Gastroesophageal sphincter (tissue), 4 donors: ENCODE data around the gene SCN1B. TPM values are rescaled to one million over a fixed set of nuclear protein-coding genes. Genes with fewer than 3 reads are reported as not detected.
A peak's percentile ranks its signal among the peaks of the same experiment; 100 is the strongest.

ENCODE experiments used
- ATAC-seq: fragments of 150-250 bp; one replicate; pipeline ENCODE4 v1.9.1; 2016; ENCODE audit warnings: mild to moderate bottlenecking, moderate library complexity
- H3K27ac ChIP-seq, 4 donors: fragments of 200-600 bp; sonication (generic) in 3 of 4; 1 replicate in 3 of 4; 2 replicates in 1 of 4; pipeline ENCODE4 v1.5.1; 2016 to 2019
- H3K27me3 ChIP-seq: fragments of 200-600 bp; sonication (generic); one replicate; pipeline ENCODE4 v1.5.1; 2019
- H3K36me3 ChIP-seq, 2 donors: fragments of 200-600 bp; sonication (generic); one replicate each; pipeline ENCODE4 v1.5.1; 2019; ENCODE audit warnings: control low read depth in 1 of 2
- H3K4me1 ChIP-seq, 3 donors: fragments of 200-600 bp; sonication (generic); 1 replicate in 2 of 3; 2 replicates in 1 of 3; pipeline ENCODE4 v1.5.1; 2016 to 2019; ENCODE audit warnings: control low read depth in 2 of 3
- H3K4me3 ChIP-seq, 2 donors: fragments of 200-600 bp; sonication (generic); one replicate each; pipeline ENCODE4 v1.5.1; 2019; ENCODE audit warnings: mild to moderate bottlenecking in 1 of 2, moderate library complexity in 1 of 2
- H3K9me3 ChIP-seq, 3 donors: fragments of 200-600 bp; sonication (generic); one replicate each; pipeline ENCODE4 v1.5.1; 2017 to 2019; ENCODE audit warnings: control low read depth in 2 of 3
- CTCF ChIP-seq, 4 experiments: fragments of 200-600 bp in 2 of 4; fragments of 450-650 bp in 2 of 4; sonication (generic) in 1 of 4; IDR thresholded peaks; one replicate each; pipeline ENCODE4 v1.5.1; 2017 to 2019; ENCODE audit warnings: antibody characterized with exemption in 4 of 4, mild to moderate bottlenecking in 2 of 4, moderate library complexity in 2 of 4
- EP300 ChIP-seq: sonication (generic); formaldehyde crosslinking; IDR thresholded peaks from one replicate; pipeline ENCODE4 v1.6.1; 2017; ENCODE audit warnings: antibody characterized with exemption, mild to moderate bottlenecking
- POLR2A ChIP-seq, 2 donors: fragments of 450-650 bp; IDR thresholded peaks; one replicate each; pipeline ENCODE4 v1.6.1; 2017; ENCODE audit warnings: antibody characterized with exemption in 2 of 2, mild to moderate bottlenecking in 2 of 2, moderate library complexity in 1 of 2
- POLR2AphosphoS5 ChIP-seq: sonication (generic); formaldehyde crosslinking; IDR thresholded peaks from one replicate; pipeline ENCODE4 v1.6.1; 2017; ENCODE audit warnings: antibody characterized with exemption
- WGBS, 2 donors: methylation state at CpG; one replicate each; pipeline ENCODE4 v1.1.5; 2018; ENCODE audit warnings: low coverage in 1 of 2; 5-methylcytosine and 5-hydroxymethylcytosine counted together
- total RNA-seq, 4 donors: library from RNA; depleted of rRNA; stranded (reverse); fragments of >200 nt; gene quantifications; one replicate each; pipeline ENCODE4 v1.1.0, GENCODE V29; 2016

The SCN1B gene
- total RNA-seq, 4 donors from 2014 or later = 5.3 to 13.2 (median 9.5) TPM

- 21 to 50% methylated on average over 1 to 7 of the region's 7 CpGs for WGBS, 2 donors
- no peak overlapping the region for H3K4me3 ChIP-seq
- peaks cover 14% of the 10 kb centered on the region for H3K27me3 ChIP-seq
- H3K27ac ChIP-seq = peak overlapping the region in 2 of 4 donors; percentile 5
- no peak for TF ChIP-seq EP300
- no peak for TF ChIP-seq POLR2A (IDR thresholded peaks at IDR 0.05)
- TF ChIP-seq CTCF (IDR thresholded peaks at IDR 0.05) = no peak
- TF ChIP-seq POLR2AphosphoS5 = peak; percentile 43
- no peaks in the 10 kb centered on the region for H3K36me3 ChIP-seq
- no peaks in the 10 kb centered on the region for H3K9me3 ChIP-seq
- peak; percentile 83 for ATAC-seq
- H3K4me1 ChIP-seq = peaks cover 0 to 7% (median 0%) of the 10 kb centered on the region in 3 donors
These were observed 44.8 kb upstream of the SCN1B start for GRCh38 chr19:34985249-34986022.

- no peaks in the 10 kb centered on the region for H3K36me3 ChIP-seq
- 100% methylated on average over 1 of the region's 1 CpG for WGBS, 2 donors
- H3K9me3 ChIP-seq = no peaks in the 10 kb centered on the region
- no peak overlapping the region for H3K27ac ChIP-seq
- peaks cover 0 to 7% (median 0%) of the 10 kb centered on the region in 3 donors for H3K4me1 ChIP-seq
- peaks cover 10% of the 10 kb centered on the region for H3K27me3 ChIP-seq
- TF ChIP-seq CTCF (IDR thresholded peaks at IDR 0.05) = no peak
- no peak for TF ChIP-seq EP300
- TF ChIP-seq POLR2AphosphoS5 = no peak
- TF ChIP-seq POLR2A (IDR thresholded peaks at IDR 0.05) = no peak
- ATAC-seq = no peak
- H3K4me3 ChIP-seq = no peak overlapping the region
These were observed 42.2 kb upstream of the SCN1B start for GRCh38 chr19:34988119-34988518.

GRCh38 chr19:34989298-34989697, 41.0 kb upstream of the SCN1B start:
- no peak overlapping the region for H3K4me3 ChIP-seq
- peaks cover 0 to 11% (median 0%) of the 10 kb centered on the region in 3 donors for H3K4me1 ChIP-seq
- H3K27me3 ChIP-seq = peaks cover 10% of the 10 kb centered on the region
- no peak for TF ChIP-seq EP300
- TF ChIP-seq POLR2AphosphoS5 = no peak
- no peak for TF ChIP-seq POLR2A (IDR thresholded peaks at IDR 0.05)
- no peak for TF ChIP-seq CTCF (IDR thresholded peaks at IDR 0.05)
- no peaks in the 10 kb centered on the region for H3K36me3 ChIP-seq
- 60 to 75% methylated on average over 3 to 4 of the region's 6 CpGs for WGBS, 2 donors
- ATAC-seq = no peak
- H3K27ac ChIP-seq = no peak overlapping the region
- H3K9me3 ChIP-seq = no peaks in the 10 kb centered on the region

GRCh38 chr19:34990578-34991192, 39.6 kb upstream of the SCN1B start:
- TF ChIP-seq POLR2A (IDR thresholded peaks at IDR 0.05) (no peak), CTCF (IDR thresholded peaks at IDR 0.05) (no peak), POLR2AphosphoS5 (no peak), EP300 (no peak)
- Histone ChIP-seq H3K27me3 (peaks cover 10% of the 10 kb centered on the region), H3K9me3 (no peaks in the 10 kb centered on the region), H3K36me3 (no peaks in the 10 kb centered on the region), H3K27ac (no peak overlapping the region), H3K4me1 (peaks cover 0 to 19% (median 0%) of the 10 kb centered on the region in 3 donors), H3K4me3 (no peak overlapping the region)
- WGBS, 2 donors = 67 to 74% methylated on average over 8 to 10 of the region's 13 CpGs
- ATAC-seq = no peak
